ENCODE data around the gene BEGAIN. TPM values are rescaled to one million over a fixed set of nuclear protein-coding genes. Genes with fewer than 3 reads are reported as not detected.
A peak's percentile ranks its signal among the peaks of the same experiment; 100 is the strongest.

Gene BEGAIN
- total RNA-seq, 3 donors from 2014 or later (not counting 1 experiment from before 2014, with no cell fraction given), result 0.11 to 1.3 TPM; not detected in 1

- 18% methylated on average over 45 of the region's 45 CpGs for WGBS (ENCODE audit: insufficient coverage)
- no peaks in the 10 kb centered on the region for H3K9me3 Mint-ChIP-seq
- intact Hi-C loops (cut with micrococcal nuclease), result no loop called here
Measured at GRCh38 chr14:100568998-100569733, 18.1 kb downstream of the BEGAIN start.

GRCh38 chr14:100568164-100568997 lies 18.8 kb downstream of the BEGAIN start:
- no peak overlapping the region for H3K27ac ChIP-seq (ENCODE audit: low read length)
- Mint-ChIP-seq H3K4me1 (peaks cover 0 to 13% of the 10 kb centered on the region in 2 donors), H3K36me3 (no peaks in the 10 kb centered on the region), H3K4me3 (no peak overlapping the region), H3K27ac (no peak overlapping the region), H3K27me3 (ENCODE audit: low read depth in 2 of 2) (peaks cover 54 to 57% of the 10 kb centered on the region in 2 donors), H3K9me3 (no peaks in the 10 kb centered on the region)
- no peaks in the 10 kb centered on the region for H3K36me3 ChIP-seq (ENCODE audit: control insufficient read depth, insufficient read depth, low read length)
- under 1% methylated on average over 100 of the region's 100 CpGs for WGBS (ENCODE audit: insufficient coverage)
- intact Hi-C loops (cut with micrococcal nuclease), result no loop called here
- peak in 1 of 3 donors; percentile 10 for ATAC-seq
- no peaks in the 10 kb centered on the region for H3K9me3 ChIP-seq (ENCODE audit: control insufficient read depth, insufficient read depth, low read length)
- peaks cover 24% of the 10 kb centered on the region for H3K27me3 ChIP-seq (ENCODE audit: control insufficient read depth, insufficient read depth, low read length)
- DNase-seq, result peak in 1 of 2 donors; percentile 33
- H3K4me1 ChIP-seq (ENCODE audit: control insufficient read depth, insufficient read depth, low read length), result peaks cover 17% of the 10 kb centered on the region
- H3K4me3 ChIP-seq (ENCODE audit: low read length), result no peak overlapping the region
- no peak for TF ChIP-seq CTCF (IDR thresholded peaks at IDR 0.05)

More at GRCh38 chr14:100568998-100569733, 18.1 kb downstream of the BEGAIN start:
- TF ChIP-seq CTCF (IDR thresholded peaks at IDR 0.05), result no peak
- Histone ChIP-seq H3K36me3 (ENCODE audit: control insufficient read depth, insufficient read depth, low read length) (no peaks in the 10 kb centered on the region), H3K27ac (ENCODE audit: low read length) (no peak overlapping the region), H3K27me3 (ENCODE audit: control insufficient read depth, insufficient read depth, low read length) (peaks cover 25% of the 10 kb centered on the region), H3K4me1 (ENCODE audit: control insufficient read depth, insufficient read depth, low read length) (peaks cover 17% of the 10 kb centered on the region), H3K4me3 (ENCODE audit: low read length) (no peak overlapping the region), H3K9me3 (ENCODE audit: control insufficient read depth, insufficient read depth, low read length) (no peaks in the 10 kb centered on the region)
- H3K27ac Mint-ChIP-seq, result no peak overlapping the region
- no peaks in the 10 kb centered on the region for H3K36me3 Mint-ChIP-seq
- H3K4me1 Mint-ChIP-seq, result peaks cover 0 to 13% of the 10 kb centered on the region in 2 donors
- H3K4me3 Mint-ChIP-seq, result peak overlapping the region; percentile 50
- DNase-seq (no peak), ATAC-seq (no peak)
- H3K27me3 Mint-ChIP-seq (ENCODE audit: low read depth in 2 of 2), result peaks cover 50 to 55% of the 10 kb centered on the region in 2 donors

GRCh38 chr14:100567877-100568163 lies 19.4 kb downstream of the BEGAIN start:
- intact Hi-C loops (cut with micrococcal nuclease), result no loop called here
- Mint-ChIP-seq H3K4me1 (peaks cover 0 to 10% of the 10 kb centered on the region in 2 donors), H3K27me3 (ENCODE audit: low read depth in 2 of 2) (peaks cover 50 to 56% of the 10 kb centered on the region in 2 donors), H3K4me3 (no peak overlapping the region), H3K27ac (no peak overlapping the region), H3K9me3 (no peaks in the 10 kb centered on the region), H3K36me3 (no peaks in the 10 kb centered on the region)
- Histone ChIP-seq H3K27ac (ENCODE audit: low read length) (no peak overlapping the region), H3K36me3 (ENCODE audit: control insufficient read depth, insufficient read depth, low read length) (no peaks in the 10 kb centered on the region), H3K4me1 (ENCODE audit: control insufficient read depth, insufficient read depth, low read length) (peaks cover 17% of the 10 kb centered on the region), H3K4me3 (ENCODE audit: low read length) (no peak overlapping the region), H3K9me3 (ENCODE audit: control insufficient read depth, insufficient read depth, low read length) (no peaks in the 10 kb centered on the region), H3K27me3 (ENCODE audit: control insufficient read depth, insufficient read depth, low read length) (peaks cover 23% of the 10 kb centered on the region)
- TF ChIP-seq CTCF (IDR thresholded peaks at IDR 0.05), result no peak
- DNase-seq, result no peak
- peak in 1 of 3 donors; percentile 10 for ATAC-seq
- WGBS (ENCODE audit: insufficient coverage), result under 1% methylated on average over 42 of the region's 42 CpGs

Measured in natural killer cell (primary cell).